ENCODE measurements around the gene ZNF296. TPM values are rescaled to one million over a fixed set of nuclear protein-coding genes. Genes with fewer than 3 reads are reported as not detected.

Gene ZNF296
- total and polyA plus RNA-seq, 11 donors: 0.16 to 1.2 (median 0.36) TPM; not detected in 2

DNA sequence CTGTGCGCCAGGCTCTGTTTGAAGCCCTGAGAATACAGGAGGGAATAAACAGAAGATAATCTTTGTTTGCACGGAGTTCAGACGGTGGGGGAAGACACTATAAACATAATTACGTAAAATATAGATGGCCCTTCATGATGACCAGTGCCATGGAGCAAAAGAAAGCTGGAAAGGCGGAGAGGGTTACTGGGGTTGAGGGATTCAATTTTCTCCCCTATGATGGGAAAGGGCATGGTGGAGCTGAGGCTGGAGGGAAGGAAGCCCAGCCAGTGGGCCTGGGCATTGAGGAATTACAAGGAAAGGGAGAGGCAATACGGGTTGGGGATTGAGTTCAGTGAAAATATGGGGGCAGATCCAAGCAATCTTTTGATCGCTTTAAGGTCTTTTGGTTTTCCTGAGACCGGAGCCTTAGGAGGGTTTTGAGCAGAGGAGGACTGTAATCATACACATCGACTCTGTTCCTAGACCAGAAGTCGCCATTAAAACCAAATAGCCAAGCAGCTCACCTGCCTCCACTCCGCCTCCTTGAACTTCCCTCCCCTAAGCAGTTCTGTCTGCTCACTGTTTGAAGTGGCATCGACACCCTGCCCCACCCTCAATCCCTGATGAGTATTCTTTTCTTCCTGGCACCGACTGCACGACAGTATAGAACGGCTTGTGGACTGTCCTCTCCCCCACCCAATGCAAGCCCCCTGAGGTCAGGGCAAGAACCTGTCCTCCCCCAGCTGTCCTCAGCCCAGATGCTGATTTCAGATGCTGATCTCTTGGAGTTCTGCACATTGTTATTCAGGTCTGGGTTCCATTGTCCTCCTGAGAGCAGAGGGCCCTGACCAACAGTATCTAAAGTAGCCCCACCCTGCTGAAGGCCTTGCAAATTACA lies 813 bp upstream of the ZNF296 start:
- Histone ChIP-seq H3K4me1 (peaks cover 6 to 47% (median 28%) of the 10 kb centered on the region in 12 donors), H3K27ac (peak overlapping the region in 2 of 12 donors; percentile 12 to 86), H3K36me3 (peaks cover 0 to 9% (median 6%) of the 10 kb centered on the region in 9 donors), H3K27me3 (no peaks in the 10 kb centered on the region), H3K4me3 (peak overlapping the region in 8 of 12 donors; percentile 47 to 75 (median 52)), H3K9me3 (no peaks in the 10 kb centered on the region)
- 82 to 85% (median 84%) methylated on average over 15 of the region's 15 CpGs for WGBS, 4 donors
- ATAC-seq: no peak
- intact Hi-C loops (cut with DNase I): loop anchor here in 1 of 10 donors (5.0 kb wide), 2 partner anchors 40 to 100 kb away; partner anchors contain the start of genes BLOC1S3, CLASRP and TRAPPC6A
- no peak for TF ChIP-seq POLR2A (IDR thresholded peaks at IDR 0.05)
- TF ChIP-seq, protein P1, sequence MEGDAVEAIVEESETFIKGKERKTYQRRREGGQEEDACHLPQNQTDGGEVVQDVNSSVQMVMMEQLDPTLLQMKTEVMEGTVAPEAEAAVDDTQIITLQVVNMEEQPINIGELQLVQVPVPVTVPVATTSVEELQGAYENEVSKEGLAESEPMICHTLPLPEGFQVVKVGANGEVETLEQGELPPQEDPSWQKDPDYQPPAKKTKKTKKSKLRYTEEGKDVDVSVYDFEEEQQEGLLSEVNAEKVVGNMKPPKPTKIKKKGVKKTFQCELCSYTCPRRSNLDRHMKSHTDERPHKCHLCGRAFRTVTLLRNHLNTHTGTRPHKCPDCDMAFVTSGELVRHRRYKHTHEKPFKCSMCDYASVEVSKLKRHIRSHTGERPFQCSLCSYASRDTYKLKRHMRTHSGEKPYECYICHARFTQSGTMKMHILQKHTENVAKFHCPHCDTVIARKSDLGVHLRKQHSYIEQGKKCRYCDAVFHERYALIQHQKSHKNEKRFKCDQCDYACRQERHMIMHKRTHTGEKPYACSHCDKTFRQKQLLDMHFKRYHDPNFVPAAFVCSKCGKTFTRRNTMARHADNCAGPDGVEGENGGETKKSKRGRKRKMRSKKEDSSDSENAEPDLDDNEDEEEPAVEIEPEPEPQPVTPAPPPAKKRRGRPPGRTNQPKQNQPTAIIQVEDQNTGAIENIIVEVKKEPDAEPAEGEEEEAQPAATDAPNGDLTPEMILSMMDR (IDR thresholded peaks at IDR 0.05): no peak
- DNase-seq: no peak

DNA sequence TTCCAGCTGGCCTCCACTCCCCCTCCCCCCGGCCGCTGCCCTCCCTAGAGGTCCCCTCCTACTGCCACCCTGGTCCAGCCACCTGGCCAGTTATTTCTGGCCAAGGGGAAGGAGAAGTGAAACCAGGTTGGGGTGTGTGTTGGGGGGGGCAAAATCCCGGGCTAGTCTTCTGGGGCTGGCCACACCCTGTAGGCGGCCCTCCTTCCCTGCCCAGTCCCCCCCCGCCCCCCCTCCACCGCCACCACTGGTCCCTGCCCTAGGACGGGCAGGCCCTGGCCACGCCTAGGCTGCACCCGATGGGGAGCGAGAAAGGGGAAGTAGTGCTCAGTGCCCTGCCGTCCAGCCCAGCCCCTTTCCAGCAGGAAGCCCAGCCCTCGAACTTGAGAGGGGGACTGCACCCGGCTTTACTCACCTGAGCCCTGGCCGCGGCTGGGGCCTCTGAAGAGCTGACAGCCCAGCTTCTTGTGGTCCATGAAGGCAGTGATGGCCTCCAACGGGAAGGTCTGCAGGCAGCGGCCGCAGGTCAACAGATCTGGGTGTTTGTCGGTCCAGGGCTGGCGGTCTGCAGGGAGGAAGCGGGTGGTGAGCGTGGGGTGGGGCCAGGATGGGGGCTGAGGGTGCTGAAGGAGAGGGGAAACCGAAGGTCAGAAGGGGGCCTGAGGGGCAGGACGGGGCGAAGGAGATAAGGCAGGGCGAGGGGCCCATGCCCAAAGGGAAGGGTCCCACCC lies 813 bp downstream of the ZNF296 start:
- 24 to 47% (median 34%) methylated on average over 15 to 26 of the region's 26 CpGs for WGBS, 4 donors
- ATAC-seq (peak; percentile 8 to 72 (median 52)), DNase-seq (peak; percentile 62 to 88 (median 77))
- Histone ChIP-seq H3K36me3 (peaks cover 0 to 25% (median 11%) of the 10 kb centered on the region in 9 donors), H3K9me3 (no peaks in the 10 kb centered on the region), H3K27ac (peak overlapping the region in 8 of 12 donors; percentile 5 to 86 (median 38)), H3K4me1 (peaks cover 6 to 41% (median 24%) of the 10 kb centered on the region in 12 donors), H3K27me3 (no peaks in the 10 kb centered on the region), H3K4me3 (peak overlapping the region; percentile 16 to 75 (median 48))
- no peak for TF ChIP-seq POLR2A (IDR thresholded peaks at IDR 0.05)
- TF ChIP-seq, protein P1 (IDR thresholded peaks at IDR 0.05): no peak
- intact Hi-C loops (cut with DNase I): loop anchor here in 1 of 10 donors (5.0 kb wide), 2 partner anchors 38 to 102 kb away; partner anchors contain the start of genes BLOC1S3, CLASRP and TRAPPC6A

DNA sequence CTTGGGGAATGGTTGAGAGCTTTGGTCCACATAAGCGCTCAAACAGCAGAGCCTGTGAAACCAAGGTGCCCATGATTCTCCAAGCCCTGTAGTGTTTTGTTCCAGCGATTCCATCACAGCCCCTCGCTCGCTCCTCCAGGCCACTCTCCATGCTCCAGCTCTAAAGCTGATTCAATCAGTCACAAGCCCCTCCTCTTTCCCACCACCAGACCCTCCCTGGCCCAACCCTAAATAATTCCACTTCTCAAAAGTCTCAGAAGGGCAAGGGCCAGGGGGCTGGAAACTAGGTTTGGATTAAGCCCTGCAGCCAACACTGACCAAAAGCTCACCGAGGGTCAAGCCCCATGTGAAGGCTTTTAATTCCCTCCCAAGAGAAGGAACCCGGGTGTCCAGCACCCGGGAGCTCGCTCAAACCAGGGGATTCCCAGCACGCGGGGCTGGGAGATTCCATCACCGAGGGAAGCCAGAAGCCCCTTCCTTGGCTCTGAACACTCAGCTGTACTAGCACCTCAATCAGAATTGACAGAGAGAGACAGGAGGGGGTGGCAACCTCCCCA lies 1.5 kb downstream of the ZNF296 start:
- H3K36me3 ChIP-seq: peaks cover 0 to 31% (median 17%) of the 10 kb centered on the region in 9 donors
- H3K27ac ChIP-seq: peak overlapping the region in 2 of 12 donors; percentile 22 to 86
- no peaks in the 10 kb centered on the region for H3K27me3 ChIP-seq
- DNase-seq: no peak
- ATAC-seq: no peak
- 56 to 85% (median 67%) methylated on average over 11 of the region's 11 CpGs for WGBS, 4 donors
- intact Hi-C loops (cut with DNase I): loop anchor here in 1 of 10 donors (5.0 kb wide), 2 partner anchors 38 to 102 kb away; partner anchors contain the start of genes BLOC1S3, CLASRP and TRAPPC6A
- no peaks in the 10 kb centered on the region for H3K9me3 ChIP-seq
- H3K4me1 ChIP-seq: peaks cover under 1 to 34% (median 17%) of the 10 kb centered on the region in 12 donors
- TF ChIP-seq, protein P1 (IDR thresholded peaks at IDR 0.05): no peak
- TF ChIP-seq POLR2A (IDR thresholded peaks at IDR 0.05): no peak
- H3K4me3 ChIP-seq: peak overlapping the region in 9 of 12 donors; percentile 47 to 75 (median 54)
